Loucy (cell line): ENCODE measurements around the gene SLC16A9.

ENCODE experiments used
- CTCF ChIP-seq: fragments of 200-600 bp; sonication (generic); conservative IDR thresholded peaks from 2 replicates; pipeline ENCODE4 v1.5.1; 2014; ENCODE audit warnings: mild to moderate bottlenecking, antibody characterized with exemption, low read length
- EZH2phosphoT487 ChIP-seq: fragments of 200-600 bp; IDR thresholded peaks from 2 replicates; pipeline ENCODE4 v1.6.1; 2018; ENCODE audit warnings: antibody characterized with exemption, mild to moderate bottlenecking, moderate library complexity, borderline replicate concordance

DNA sequence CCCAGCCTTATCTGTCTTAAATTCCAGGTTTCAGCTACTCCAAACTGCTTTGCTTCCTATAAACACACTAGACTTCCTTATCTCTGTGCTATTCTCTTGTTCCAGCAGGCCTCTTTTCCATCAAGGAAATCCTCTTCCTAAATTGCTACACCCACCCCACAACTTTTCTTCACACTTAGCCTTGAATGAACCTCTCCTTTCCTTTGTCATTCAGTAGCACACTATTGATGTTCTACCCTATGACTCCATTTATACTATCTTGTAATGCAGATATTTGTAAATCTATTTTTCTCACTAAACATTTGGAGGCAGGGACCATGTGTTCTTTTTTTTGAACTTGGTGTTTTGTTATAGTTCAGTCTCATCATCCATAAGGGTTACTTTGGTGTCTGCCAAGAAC is 3.7 kb downstream of the SLC16A9 start:
- TF ChIP-seq EZH2phosphoT487 (no peak), CTCF (no peak)
